HG03442 (cell line): Measurements from ENCODE around the gene DAPK1.

ENCODE experiments used
- ATAC-seq: cut with Tn5 transposase; IDR thresholded peaks from one replicate; pipeline ENCODE4 v1.9.1; 2021; ENCODE audit warnings: mild to moderate bottlenecking, moderate library complexity; ENCODE audit not compliant: unreplicated experiment

DAPK1 gene

GRCh38 chr9:87587864-87588263 is 90.2 kb downstream of the DAPK1 start:
- ATAC-seq: no peak

DNA sequence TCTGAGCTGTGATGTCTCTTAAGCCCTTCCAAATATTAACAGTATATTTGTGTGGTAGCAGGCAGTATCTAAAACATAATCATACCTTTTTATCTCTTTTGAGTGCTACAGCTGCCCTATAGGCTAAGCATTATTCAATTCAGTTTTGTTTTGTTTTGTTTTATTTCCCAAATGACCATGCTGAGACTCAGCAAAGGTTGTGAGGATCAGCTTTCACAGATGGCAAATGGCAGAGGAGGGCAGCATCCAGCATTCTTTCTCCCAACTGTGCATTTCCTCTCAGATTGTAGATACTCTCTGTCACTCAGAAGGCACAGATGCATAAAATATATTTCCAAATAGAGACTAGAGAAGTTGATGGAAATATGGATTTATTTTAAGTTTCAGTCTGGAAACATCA is 90.7 kb downstream of the DAPK1 start:
- no peak for ATAC-seq

DNA sequence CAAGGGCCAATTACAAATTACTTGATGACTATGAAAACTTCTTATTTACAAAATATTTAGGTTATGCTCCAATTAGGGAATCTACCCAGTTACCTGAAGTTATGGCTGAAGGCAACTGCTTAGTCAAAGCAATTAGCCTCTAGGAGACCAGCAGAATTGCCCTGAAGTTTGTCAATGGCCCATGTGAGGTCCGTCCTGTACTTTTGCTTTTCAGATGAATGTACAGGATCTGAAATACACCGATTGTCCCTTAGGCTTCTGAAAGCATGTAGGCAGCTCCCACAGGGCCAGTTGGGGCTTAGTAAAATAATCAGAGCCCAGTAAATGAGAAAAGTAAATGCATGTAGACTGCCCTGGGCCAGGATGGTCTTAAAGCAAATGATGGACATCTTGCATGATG is 93.3 kb downstream of the DAPK1 start:
- ATAC-seq: no peak

DNA sequence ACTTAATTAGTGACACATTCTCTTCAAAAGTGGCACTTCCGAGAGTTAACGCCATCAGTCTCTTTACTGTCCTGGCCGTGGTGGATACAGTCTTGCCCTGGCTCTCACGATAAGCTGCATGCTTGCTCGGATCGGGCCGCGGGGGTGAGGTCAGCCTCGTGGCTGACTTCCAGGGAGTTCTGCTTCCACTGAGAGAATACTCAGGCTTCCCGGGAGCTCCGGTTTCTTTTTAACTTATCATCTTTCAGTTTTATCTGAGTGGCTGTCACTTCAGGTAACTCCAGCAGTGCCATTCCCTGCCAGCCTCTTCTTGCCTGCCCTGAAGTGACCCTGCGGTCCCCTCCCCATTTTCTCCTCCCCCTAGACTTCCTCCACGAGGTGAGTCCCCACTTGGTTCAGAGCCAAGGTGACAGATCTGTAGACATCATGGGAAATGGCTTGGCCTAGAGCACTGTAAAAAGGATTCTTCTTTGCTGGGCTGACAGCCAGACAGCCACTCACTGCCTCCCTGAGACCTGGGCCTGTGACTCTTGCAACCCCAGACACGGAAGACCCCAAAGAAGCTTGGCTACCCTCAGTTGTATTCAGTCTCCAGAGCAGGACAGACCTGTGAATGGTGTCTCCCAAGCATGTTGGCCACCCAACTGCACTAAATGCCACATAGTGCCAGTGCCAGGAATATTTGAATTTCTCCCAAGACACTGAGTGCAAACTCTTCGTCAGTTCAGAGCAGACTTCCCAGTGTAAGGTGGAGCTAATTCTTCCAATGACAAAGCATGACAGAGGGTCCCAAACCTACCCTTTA is 95.1 kb downstream of the DAPK1 start:
- no peak for ATAC-seq

DNA sequence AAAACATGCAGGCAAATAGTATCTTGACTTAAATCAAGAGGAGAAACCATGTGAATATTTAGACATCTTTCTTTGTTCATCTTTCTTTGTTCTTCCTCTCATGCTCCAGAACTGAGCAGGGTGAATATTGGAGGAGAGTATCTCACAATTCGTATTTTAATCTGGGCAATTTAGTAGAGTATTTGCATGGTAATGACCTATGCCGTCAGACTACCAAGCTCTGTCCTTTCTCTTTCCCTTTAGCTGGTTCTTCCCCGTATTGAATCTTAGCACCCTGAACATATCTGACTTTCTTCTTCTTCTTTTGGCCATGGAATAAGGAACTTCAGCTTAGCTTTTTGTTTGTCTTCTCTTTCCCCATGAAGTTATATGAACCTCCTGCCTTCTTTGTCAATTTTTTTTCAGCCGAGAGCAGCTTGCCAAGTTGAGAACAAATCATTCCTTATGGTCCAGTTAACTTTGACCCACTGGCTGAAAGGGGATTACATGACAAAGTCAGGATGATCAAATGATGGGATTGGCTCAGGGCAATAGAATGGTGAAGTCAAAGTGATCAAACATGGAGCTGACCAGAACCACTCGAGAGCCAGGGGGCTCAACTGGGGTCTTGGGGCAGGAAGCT is 95.8 kb downstream of the DAPK1 start:
- ATAC-seq: no peak

DNA sequence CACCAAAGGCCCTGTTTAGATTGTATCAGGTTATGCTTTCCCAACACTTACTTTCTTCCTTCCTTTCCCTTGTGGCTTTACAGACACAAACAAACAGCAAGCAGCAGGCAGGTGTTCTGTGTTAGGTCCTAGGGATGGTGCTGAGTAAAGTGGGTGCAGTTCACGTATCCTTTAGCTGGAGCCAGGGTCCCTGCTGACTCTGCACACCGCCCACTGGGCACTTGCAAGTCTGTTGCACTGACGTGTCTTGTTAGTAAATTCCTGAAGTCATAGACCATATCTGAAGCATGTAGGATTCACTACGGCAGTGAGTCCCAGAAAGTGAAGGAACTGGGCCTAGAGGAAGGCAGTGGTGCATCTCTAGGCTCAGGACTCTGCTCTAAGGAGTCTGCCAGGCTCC is 96.5 kb downstream of the DAPK1 start:
- no peak for ATAC-seq

DNA sequence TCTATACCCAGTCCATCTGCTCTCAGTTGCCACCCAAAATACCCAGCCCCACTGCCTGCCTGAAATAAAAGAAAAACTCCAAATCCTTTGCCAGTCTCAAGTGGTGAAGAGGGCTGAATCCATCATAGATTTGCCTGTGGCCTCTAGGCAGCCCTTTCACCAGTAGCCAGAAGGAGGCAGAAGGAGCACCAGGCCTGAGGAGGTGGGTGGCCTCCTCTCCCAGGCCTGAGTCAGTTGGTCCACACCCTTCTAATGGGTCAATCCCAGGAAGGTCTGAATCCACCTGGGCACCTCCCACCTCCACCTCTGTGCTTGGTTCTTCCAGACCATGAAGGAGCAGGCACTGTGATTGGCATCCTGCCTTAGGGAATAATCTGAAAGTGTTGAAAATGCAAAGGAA is 97.0 kb downstream of the DAPK1 start:
- ATAC-seq: no peak

DNA sequence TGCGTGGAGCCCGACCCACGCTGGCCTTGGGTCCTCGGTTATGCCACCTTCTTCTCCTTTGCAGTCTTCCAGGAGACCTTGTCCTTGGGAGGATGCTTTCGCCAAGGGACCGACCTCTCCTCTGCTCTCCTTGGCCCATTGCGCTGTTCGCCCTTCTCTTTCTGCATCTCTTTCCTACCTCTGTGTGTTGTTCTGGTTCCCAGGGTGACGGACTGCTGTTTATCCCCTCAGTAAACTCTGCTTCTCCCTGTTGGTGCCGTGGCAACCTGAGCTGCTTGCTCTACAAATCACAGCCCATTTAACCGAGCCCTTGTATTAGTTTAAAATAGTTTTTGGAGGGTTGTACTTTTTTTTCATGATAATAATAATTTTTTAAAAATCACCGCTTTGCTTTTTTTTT is 97.9 kb downstream of the DAPK1 start:
- ATAC-seq: no peak

DNA sequence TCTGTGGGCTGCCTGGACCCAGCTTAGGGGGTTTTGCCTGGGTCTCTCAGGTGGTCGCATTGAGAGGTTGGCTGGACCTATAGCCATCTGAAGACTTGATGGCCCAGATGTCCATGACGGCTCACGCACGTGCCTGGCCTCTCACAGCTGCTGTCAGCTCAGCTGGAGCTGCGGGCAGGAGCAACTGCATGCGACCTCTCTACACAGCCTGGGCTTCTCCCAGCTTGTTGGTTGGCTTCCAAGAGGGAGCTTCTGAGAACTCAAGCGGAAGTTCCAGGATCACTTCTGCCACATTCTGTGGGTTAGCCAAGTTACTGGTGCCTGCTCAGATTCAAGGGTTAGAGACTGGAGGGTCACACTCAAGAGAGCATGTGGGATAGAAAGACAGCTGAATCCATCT is 99.2 kb downstream of the DAPK1 start:
- no peak for ATAC-seq

GRCh38 chr9:87597710-87598443 is 100.2 kb downstream of the DAPK1 start:
- no peak for ATAC-seq

DNA sequence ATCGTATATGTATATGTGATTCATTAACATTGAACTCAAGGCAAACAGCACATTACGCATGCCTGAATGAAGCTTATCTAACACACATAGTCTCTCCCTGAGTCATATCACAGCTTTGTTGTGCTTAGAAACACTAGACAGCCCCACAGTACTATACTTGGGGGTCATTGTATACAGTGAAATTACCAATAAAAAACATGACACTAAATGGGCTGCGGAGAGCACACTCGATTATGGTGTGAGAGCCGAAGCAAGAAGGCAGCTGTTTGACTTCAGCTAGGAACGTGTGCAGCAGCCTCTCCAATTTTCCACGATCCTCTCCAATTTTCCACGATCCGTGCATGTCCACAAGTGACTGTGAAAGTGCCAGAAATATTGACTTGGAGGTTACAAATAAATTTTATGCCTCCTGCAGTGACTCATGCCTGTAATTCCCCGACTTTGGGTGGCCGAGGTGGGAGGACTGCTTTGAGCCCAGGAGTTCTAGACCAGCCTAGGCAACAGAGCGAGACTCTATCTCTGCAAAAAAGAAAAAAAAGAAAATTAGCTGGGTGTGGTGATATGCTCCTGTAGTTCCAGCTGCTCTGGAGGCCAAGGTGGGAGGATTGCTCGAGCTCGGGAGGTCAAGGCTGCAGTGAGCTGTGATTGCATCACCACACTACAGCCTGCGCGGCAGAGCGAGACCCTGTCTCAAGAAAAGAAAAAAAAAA is 102.4 kb downstream of the DAPK1 start:
- no peak for ATAC-seq

DNA sequence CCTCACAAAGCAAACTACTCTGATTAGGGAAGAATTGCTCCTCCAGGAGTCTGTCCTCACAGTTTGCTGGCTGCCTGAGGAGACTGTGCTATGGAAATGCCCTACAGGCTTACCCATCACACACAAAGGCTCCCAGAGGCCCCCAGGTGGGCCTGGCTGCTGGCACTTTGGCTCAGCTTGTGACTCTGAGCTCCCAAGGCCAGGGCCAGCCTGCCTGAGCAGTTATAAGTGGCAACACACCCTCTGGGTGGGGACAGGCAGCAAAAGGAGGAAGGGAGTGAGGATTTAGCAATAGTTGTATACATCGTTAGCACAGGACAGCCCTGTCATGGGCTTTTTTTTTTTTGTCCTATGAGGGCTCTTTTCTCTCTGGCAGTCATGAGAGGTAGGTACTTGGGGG is 103.5 kb downstream of the DAPK1 start:
- ATAC-seq: no peak

GRCh38 chr9:87601595-87601994 is 103.9 kb downstream of the DAPK1 start:
- ATAC-seq: no peak

GRCh38 chr9:87602933-87603643 is 105.4 kb downstream of the DAPK1 start:
- no peak for ATAC-seq

DNA sequence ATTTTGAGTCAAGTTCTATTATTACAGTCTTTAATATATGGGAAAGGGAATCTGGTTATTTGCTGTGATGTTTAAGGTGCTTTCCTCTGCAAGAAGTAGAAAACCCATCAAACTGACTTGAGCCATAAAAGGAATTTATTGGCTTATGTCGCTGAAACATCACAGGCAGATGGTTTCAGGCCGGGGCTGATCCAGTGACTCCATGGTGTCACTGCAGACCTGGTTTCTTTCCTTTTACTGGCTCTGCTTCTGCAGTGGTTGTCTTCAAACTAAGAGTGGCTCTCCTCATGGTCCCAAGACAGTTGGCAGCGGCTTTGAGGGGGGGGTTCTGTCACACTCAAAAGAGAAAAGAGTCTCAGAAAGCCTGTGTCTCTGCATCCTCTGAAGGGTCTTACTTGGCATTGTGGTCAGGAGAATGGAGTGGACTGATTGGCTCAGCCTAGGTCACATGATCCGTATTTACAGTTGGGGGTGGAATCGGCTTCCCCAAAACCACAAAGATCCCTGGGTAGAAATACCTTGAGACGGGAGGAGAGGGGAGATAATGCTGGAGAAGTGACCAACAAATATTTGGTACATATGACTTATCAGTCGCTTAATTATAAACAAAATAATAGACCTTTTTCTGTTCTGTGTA is 106.3 kb downstream of the DAPK1 start:
- ATAC-seq: no peak

DNA sequence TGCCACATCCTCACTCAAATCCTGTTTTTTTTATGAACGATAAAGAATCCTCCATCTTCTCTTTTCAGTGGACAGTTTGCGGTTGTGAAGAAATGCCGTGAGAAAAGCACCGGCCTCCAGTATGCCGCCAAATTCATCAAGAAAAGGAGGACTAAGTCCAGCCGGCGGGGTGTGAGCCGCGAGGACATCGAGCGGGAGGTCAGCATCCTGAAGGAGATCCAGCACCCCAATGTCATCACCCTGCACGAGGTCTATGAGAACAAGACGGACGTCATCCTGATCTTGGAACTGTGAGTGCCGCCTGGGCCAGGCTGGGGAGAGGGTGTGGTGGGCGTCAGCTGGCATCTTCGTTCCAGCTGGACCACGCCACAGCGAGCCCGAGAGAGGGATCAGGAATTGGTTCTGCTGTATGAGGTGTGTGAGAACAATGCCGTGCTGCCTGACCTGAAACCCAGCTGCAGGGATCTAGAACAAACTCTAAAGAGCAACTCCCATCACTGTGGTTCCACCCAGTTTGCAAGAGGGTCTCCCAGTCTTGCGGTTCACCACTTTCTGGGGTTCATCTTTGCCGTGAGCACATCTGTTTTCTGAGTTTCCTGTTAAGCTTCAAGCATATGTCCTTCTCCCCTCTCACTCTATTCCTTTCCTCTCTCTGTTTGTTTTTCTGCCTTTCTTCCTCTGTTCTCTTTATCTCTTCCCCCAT is 107.4 kb downstream of the DAPK1 start:
- no peak for ATAC-seq

GRCh38 chr9:87605676-87606075 is 108.0 kb downstream of the DAPK1 start:
- ATAC-seq: no peak

DNA sequence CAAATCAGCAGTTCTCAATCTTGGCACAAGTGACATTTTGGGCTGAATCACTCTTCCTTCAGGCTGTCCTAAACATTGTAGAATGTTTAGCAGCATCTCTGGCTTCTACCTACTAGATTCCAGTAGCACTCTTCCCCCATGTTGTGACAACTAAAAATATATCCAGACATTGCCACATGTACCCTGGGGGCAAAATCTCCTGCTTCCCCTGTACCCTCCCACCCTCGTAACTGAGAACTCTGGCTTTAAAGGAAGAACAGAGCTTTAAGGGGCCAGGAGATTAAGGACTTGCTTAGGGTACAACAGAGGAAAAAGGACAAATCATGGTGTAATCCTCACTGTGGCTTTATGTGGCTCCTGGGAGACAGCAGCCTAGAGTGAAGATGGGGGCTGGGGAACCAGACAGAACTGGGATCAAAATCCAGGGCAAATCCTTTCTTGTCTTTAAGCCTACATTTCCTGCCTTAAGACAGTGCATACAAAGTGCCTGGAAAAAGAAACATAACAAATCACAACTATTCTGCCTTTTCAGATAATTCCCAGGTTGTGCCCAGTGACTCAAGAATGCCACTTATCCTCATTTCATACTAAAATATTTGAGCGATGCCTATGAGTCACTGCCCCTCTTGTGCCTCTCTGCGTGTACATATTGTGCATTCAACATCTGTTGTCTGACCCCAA is 109.3 kb downstream of the DAPK1 start:
- ATAC-seq: no peak

DNA sequence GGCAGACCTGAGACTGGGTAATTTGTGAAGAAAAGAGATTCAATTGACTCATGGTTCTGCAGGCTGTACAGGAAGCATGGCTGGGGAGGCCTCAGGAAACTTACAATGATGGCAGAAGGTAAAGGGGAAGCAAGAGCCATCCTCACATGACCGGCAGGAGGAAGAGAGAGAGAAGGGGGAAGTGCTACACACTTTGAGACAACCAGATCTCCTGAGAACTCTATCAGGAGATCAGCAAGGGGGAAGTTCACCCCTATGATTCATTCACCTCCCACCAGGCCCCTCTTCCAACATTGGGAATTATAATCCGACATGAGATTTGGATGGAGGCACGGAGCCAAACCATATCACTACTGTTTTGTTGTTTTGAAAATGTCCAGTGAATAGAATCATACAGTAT is 110.2 kb downstream of the DAPK1 start:
- ATAC-seq: no peak
